ENCODE results near the gene EHHADH.
"Not testable (repeated sequence)": the region's sequence is repeated elsewhere in the genome, so short reads cannot be mapped to it uniquely, and the experiment has no call there.

The EHHADH gene

DNA sequence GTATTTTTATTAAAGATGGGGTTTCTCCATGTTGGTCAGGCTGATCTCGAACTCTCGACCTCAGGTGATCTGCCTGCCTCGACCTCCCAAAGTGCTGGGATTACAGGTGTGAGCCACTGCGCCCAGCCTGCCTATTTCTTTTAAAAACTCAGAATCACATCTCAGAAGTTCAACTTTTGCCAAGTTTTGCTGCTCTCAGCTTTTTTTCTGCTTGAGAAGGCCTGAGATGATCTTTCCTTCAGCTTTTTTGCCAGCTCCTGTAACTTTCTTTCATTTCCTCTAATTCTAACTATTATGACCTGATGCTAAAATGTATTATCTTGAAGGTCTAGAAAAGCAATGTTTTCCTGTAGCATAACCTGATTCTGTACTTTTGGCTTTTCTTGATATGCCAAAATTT, 9.6 kb upstream of the EHHADH start:
- TF ChIP-seq, protein P1, sequence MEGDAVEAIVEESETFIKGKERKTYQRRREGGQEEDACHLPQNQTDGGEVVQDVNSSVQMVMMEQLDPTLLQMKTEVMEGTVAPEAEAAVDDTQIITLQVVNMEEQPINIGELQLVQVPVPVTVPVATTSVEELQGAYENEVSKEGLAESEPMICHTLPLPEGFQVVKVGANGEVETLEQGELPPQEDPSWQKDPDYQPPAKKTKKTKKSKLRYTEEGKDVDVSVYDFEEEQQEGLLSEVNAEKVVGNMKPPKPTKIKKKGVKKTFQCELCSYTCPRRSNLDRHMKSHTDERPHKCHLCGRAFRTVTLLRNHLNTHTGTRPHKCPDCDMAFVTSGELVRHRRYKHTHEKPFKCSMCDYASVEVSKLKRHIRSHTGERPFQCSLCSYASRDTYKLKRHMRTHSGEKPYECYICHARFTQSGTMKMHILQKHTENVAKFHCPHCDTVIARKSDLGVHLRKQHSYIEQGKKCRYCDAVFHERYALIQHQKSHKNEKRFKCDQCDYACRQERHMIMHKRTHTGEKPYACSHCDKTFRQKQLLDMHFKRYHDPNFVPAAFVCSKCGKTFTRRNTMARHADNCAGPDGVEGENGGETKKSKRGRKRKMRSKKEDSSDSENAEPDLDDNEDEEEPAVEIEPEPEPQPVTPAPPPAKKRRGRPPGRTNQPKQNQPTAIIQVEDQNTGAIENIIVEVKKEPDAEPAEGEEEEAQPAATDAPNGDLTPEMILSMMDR (IDR thresholded peaks at IDR 0.05; ENCODE audit: low read depth, low read length, missing control alignments): no peak
- Histone ChIP-seq H3K27ac (no peak overlapping the region), H3K27me3 (replicated peaks) (no peaks in the 10 kb centered on the region), H3K36me3 (replicated peaks) (no peaks in the 10 kb centered on the region), H3K4me3 (ENCODE audit: low read depth, low read length) (no peak overlapping the region)
- in situ Hi-C loops (cut with HindIII; ENCODE audit: low pct_ligation_motif_present, low sequenced_read_pairs): no loop called here
- no peak for DNase-seq

GRCh38 chr3:185257334-185257733, 3.5 kb upstream of the EHHADH start:
- TF ChIP-seq, protein P1 (IDR thresholded peaks at IDR 0.05; ENCODE audit: low read depth, low read length, missing control alignments): no peak
- no peak for DNase-seq

DNA sequence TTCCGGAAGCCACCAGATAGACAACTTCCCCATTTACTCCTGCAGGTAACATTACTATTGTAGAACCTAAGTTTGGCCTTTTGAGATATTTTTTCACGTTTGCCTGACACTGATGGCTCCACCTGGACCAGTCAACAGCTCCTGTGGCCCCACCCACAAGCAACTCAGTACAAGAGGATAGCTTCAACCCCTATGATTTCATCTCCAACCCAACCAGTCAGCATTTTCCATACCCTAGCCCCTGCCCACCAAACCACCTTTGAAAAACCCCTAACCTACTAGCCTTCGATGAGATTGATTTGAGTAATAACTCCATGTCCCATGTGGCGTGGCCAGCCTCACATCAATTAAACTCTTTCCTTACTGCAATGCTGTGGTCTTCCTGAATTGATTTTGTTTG, 950 bp upstream of the EHHADH start:
- in situ Hi-C loops (cut with HindIII; ENCODE audit: low pct_ligation_motif_present, low sequenced_read_pairs): no loop called here
- no peaks in the 10 kb centered on the region for H3K27me3 ChIP-seq (replicated peaks)
- TF ChIP-seq, protein P1 (IDR thresholded peaks at IDR 0.05; ENCODE audit: low read depth, low read length, missing control alignments): no peak
- DNase-seq: no peak
- H3K36me3 ChIP-seq (replicated peaks): no peaks in the 10 kb centered on the region
- H3K27ac ChIP-seq: no peak overlapping the region
- H3K4me3 ChIP-seq (ENCODE audit: low read depth, low read length): no peak overlapping the region

More at GRCh38 chr3:185257334-185257733, 3.5 kb upstream of the EHHADH start:
- no peaks in the 10 kb centered on the region for H3K36me3 ChIP-seq (replicated peaks)
- no peaks in the 10 kb centered on the region for H3K27me3 ChIP-seq (replicated peaks)
- no peak overlapping the region for H3K4me3 ChIP-seq (ENCODE audit: low read depth, low read length)
- in situ Hi-C loops (cut with HindIII; ENCODE audit: low pct_ligation_motif_present, low sequenced_read_pairs): no loop called here
- H3K27ac ChIP-seq: no peak overlapping the region

GRCh38 chr3:185253133-185253532, 716 bp downstream of the EHHADH start:
- DNase-seq; H3K36me3 ChIP-seq (replicated peaks); H3K27me3 ChIP-seq (replicated peaks); H3K27ac ChIP-seq; in situ Hi-C loops (cut with HindIII; ENCODE audit: low pct_ligation_motif_present, low sequenced_read_pairs); H3K4me3 ChIP-seq (ENCODE audit: low read depth, low read length): not testable (repeated sequence)

GRCh38 chr3:185251272-185251671, 2.6 kb downstream of the EHHADH start:
- no peak overlapping the region for H3K27ac ChIP-seq
- no peaks in the 10 kb centered on the region for H3K27me3 ChIP-seq (replicated peaks)
- DNase-seq: no peak
- no peak overlapping the region for H3K4me3 ChIP-seq (ENCODE audit: low read depth, low read length)
- in situ Hi-C loops (cut with HindIII; ENCODE audit: low pct_ligation_motif_present, low sequenced_read_pairs): no loop called here
- TF ChIP-seq, protein P1 (IDR thresholded peaks at IDR 0.05; ENCODE audit: low read depth, low read length, missing control alignments): no peak
- H3K36me3 ChIP-seq (replicated peaks): no peaks in the 10 kb centered on the region

DNA sequence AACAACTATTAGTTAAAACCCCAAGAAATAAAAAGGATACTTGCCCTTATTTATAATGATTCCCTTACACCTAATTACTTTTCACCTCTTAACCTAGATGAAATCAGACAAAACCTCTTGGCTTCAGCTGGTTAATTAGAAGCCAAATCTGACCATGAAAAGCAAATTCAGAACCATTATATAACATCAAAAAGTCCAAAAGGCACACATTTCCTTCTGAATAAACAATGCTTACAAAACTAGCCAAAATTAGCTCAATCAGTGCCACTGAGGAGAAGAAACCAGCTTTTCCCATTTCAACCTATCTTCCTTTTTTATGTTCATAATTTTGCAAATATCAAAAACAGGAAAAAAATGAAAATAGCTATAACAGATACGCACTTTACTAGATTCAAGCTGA, 3.2 kb downstream of the EHHADH start:
- TF ChIP-seq, protein P1 (IDR thresholded peaks at IDR 0.05; ENCODE audit: low read depth, low read length, missing control alignments): no peak
- no peak overlapping the region for H3K27ac ChIP-seq
- no peak for DNase-seq
- H3K4me3 ChIP-seq (ENCODE audit: low read depth, low read length): no peak overlapping the region
- no peaks in the 10 kb centered on the region for H3K36me3 ChIP-seq (replicated peaks)
- in situ Hi-C loops (cut with HindIII; ENCODE audit: low pct_ligation_motif_present, low sequenced_read_pairs): no loop called here
- H3K27me3 ChIP-seq (replicated peaks): no peaks in the 10 kb centered on the region
